ENCODE measurements around the gene MTCH1. TPM values are rescaled to one million over a fixed set of nuclear protein-coding genes. Genes with fewer than 3 reads are reported as not detected.

The MTCH1 gene, protein sequence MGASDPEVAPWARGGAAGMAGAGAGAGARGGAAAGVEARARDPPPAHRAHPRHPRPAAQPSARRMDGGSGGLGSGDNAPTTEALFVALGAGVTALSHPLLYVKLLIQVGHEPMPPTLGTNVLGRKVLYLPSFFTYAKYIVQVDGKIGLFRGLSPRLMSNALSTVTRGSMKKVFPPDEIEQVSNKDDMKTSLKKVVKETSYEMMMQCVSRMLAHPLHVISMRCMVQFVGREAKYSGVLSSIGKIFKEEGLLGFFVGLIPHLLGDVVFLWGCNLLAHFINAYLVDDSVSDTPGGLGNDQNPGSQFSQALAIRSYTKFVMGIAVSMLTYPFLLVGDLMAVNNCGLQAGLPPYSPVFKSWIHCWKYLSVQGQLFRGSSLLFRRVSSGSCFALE
- 128 and 132 TPM in 2 replicates for total RNA-seq

DNA sequence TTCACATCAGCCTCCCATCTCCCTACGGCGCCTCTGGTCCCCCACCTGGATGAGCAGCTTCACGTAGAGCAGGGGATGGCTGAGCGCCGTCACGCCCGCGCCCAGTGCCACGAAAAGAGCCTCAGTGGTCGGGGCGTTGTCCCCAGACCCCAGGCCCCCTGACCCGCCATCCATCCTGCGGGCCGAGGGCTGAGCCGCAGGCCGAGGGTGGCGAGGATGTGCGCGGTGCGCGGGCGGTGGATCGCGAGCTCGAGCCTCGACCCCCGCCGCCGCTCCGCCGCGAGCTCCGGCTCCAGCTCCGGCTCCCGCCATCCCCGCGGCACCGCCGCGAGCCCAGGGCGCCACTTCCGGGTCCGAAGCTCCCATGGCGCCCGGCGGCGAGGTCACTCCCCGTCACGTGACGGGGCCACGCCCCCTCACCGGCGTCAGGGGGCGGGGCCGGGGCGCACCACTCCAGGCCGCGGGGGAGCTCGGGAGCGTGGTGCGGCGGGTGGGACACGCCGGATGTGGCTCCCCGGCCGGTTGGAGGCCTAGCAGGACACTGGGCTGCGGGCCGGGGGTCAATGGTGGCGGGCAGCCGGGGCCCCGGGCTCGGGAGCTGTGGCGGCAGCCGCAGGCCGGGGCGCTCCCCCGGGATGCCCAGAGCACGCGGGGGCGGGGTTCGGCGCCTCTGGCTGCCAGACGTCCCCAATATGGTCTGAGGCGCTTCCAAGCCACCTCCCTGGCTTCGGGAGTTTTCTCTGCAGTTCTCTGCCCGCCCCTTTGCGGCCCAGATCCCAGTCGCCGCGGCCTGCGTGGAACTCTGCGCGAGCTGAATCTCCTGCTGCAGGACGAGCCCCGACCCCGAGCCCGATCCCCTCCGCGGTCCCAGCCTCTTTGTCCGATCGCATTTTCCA, at the start of gene MTCH1:
Gene MTCH1, minus strand, starts transcription at position 389 of the 896 bp plus-strand sequence. Its CDS starts 23 bp downstream, at position 366.
- intact Hi-C loops (cut with micrococcal nuclease): loop anchor here (1.0 to 10.0 kb wide), 9 partner anchors 32 to 1061 kb away; partner anchors contain the start of genes C6orf89, CMTR1, SRPK1 and STK38

GRCh38 chr6:37033819-37034795, 48.1 kb upstream of the MTCH1 start:
- intact Hi-C loops (cut with micrococcal nuclease): no loop called here

DNA sequence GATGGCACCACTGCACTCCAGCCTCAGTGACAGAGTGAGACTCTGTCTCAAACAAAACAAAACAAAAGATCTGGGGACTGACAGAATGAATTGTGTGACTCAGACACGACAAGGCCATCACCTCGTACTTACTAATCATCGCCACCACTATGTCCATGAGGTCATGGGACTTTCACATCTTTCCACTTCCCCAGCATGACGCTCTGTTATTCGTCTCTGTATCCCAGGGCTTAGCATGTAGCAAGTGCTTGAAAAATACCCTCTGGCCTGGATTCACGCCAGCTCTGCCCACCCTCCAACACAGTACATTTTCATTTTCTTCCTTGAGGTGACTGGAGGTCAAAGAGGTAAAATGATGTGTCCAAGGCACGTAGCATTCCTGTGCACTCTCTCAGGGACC, 47.3 kb upstream of the MTCH1 start:
- intact Hi-C loops (cut with micrococcal nuclease): no loop called here

DNA sequence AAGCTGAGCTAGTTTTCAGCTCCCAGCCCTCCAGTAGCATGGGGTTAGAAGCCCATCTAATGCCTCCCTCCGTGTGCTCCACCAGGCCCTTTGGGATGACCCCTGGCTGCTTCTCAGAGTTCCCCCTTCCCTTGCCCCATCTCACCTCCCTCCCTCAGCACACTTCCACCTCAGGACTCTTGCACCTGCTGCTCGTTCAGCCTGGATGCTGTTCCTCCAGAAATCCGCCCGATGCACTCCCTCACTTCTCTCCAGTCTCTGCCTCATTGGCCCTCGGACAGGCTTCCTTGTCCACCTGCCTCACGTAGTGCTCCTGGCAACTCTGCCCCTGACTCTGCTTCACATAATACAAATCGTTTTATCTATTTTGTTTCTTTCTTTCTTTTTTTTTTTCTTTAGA, 46.2 kb upstream of the MTCH1 start:
- intact Hi-C loops (cut with micrococcal nuclease): no loop called here

GRCh38 chr6:37030599-37030998, 44.6 kb upstream of the MTCH1 start:
- intact Hi-C loops (cut with micrococcal nuclease): no loop called here

DNA sequence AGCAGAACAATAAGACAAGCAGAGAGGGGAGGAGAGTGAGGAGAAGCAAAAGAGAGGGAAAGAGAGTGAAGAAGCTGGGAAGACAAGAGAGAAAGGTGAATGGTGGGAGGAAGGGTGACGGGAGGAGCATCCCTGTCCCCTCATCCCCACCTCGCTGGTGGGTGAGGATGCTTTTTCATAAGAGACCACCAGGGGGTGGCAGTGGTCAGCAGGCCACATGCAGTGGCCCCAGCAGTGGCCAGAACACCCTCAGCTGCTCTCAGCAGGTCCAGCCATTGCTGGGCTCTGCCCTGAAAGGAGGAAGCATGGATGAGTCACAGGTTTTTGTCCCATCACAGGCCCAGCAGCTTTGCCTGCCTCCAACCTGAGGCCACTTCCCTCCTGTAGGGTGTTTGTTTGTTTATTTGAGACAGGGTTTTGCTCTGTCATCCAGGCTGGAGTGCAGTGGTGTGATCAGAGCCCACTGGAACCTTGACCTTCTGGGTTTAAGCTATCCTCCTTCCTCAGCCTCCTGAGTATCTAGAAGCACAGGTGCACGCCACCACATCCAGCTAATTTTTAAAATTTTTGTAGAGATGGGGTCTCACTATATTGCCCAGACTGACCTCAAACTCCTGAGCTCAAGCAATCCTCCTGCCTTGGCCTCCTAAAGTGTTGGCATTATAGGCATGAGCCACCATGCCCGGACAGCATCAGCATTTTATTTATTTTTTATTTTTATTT, 43.4 kb upstream of the MTCH1 start:
- intact Hi-C loops (cut with micrococcal nuclease): loop anchor here (1.0 to 2.0 kb wide), 2 partner anchors 21 to 179 kb away; no protein-coding TSS in a partner anchor

GRCh38 chr6:37027811-37028469, 41.9 kb upstream of the MTCH1 start:
- intact Hi-C loops (cut with micrococcal nuclease): loop anchor here (2.0 kb wide), 1 partner anchor 181 kb away; no protein-coding TSS in a partner anchor

GRCh38 chr6:37027036-37027720, 41.2 kb upstream of the MTCH1 start:
- intact Hi-C loops (cut with micrococcal nuclease): no loop called here

- intact Hi-C loops (cut with micrococcal nuclease): no loop called here
Observed at GRCh38 chr6:37025621-37026466, 39.8 kb upstream of the MTCH1 start.

DNA sequence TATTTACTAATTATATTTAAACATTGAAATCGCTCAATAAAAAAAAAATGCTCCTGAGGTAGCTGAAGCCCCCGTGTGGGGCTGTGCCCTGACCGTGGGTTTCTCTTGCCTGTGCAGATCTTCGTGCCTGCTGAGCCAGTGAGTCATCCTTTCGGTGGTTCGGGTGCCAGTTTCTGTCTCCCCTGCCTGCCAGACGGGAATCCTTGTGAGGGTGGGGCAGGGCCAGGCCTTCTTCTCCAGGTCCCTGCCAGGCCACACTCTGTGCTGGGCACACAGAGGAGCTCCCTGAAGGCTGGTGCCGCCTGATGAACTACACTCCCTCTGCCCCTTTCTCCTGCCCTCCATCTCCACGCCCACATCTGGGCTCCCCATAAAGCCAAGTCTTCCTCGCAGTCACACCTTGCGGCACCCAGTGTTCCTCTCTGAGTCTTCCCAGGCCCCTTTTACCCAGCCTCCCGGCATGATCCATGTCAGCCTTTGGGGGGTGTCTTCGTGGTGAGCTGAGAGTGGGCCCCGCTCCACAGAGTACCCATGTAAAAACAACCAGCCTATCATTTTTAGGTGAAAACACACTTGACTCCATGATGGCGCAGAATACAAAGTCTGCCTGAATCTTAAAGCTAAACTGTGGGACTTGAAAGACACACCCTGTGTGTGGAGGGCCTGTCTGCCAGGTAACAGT, 38.8 kb upstream of the MTCH1 start:
- intact Hi-C loops (cut with micrococcal nuclease): no loop called here

DNA sequence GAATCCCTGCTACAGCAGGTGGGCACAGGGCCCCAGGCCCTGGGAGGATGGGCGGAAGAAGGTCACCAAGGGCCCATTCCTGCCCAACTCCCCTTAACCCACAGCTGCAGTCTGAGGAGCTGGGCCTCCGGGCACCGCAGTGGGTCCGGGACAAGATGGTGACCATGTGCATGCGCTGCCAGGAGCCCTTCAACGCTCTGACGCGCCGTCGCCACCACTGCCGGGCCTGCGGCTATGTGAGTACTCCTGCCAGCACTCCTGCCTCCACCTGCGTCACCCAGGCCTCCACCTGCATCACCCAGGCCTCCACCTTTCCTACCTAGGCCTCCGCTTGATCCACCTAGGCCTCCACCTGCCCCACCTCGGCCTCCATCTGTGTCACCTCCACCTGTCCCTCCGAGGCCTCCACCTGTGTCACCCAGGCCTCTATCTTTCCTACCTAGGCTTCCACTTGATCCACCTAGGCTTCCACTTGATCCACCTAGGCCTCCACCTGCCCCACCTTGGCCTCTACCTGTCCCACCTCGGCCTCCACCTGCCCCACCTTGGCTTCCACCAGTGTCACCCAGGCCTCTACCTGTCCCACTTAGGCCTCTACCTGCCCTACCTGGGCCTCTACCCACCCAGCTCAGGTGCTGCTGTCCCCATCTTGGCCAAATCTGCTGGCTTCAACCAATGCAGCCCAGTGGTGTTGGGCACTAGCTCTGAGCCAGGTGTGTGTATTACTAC, 36.3 kb upstream of the MTCH1 start:
- intact Hi-C loops (cut with micrococcal nuclease): no loop called here

DNA sequence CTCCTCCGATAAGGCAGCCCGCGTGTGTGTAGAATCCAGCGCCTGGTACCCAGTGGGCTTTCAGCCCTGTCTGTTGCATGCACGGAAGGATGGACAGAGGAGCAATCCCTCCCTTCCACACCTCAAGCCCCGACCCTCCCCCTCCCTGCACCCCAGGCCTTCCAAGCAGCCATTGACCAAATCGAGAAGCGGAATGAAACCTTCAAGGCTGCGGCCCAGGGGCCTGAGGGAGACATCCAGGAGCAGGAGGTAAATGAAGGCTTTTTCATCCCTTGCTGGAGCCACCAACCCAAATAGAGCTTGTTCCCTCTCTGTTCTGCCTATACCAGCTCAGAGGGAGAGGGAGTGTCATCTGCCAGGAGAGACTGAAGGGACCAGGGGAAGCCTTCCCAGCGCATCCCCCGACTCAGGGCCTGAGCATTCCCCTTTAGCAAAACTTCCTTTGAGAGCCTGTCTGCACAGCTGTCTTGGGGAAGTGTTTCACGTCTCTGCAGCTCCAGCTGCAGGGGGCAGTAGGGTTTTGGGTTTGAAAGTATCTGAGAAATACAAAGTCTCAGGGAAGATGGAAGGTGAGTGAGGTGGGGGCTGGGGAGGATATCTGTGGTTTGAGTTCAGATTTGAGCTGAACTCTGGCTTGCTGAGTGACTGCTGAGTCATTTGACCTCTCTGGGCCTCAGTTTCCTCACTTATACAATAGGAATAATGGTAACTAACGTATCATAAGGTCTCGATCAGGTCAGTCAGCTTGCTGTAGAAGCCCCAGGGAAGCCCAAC, 35.5 kb upstream of the MTCH1 start:
- intact Hi-C loops (cut with micrococcal nuclease): no loop called here

DNA sequence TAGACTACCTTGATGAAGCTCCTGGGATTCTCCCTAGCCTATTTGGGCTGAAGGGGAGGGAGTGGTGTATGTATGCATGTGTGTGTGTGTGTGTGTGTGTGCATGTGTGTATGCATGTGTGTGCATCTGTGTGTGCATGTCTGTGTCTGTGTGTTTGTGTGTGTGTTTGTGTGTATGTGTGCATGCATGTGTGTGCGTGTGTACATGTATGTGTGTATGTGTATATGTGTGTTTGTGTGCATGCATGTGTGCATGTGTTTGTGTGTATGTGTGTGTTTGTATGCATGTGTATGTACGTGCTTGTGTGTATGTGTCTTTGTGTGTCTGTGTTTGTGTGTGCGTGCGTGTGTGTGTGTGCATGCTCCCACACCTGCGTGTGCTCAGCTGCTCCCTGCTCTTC, 34.8 kb upstream of the MTCH1 start:
- intact Hi-C loops (cut with micrococcal nuclease): no loop called here

DNA sequence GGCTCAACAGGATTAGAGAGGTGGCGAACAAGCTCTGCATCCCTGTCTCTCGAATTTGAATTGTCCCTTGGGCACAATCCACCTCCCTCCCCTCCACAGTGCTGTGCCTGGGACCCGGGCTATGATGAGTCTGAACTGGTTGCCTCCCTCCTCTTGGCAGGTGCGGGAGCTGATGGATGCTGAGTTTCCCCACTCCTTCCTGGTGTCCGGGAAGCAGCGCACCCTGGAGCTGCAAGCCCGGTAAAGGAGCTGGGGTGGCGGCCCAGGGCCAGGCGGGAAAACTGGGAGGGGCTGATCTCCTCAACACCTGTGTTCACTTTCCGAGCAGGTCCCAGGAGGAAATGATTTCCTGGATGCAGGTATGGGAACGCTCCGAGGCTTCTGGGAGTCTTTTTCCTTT, 34.4 kb upstream of the MTCH1 start:
- intact Hi-C loops (cut with micrococcal nuclease): no loop called here

- intact Hi-C loops (cut with micrococcal nuclease): loop anchor here (2.0 kb wide), 2 partner anchors 84 to 414 kb away; partner anchors contain the start of gene CMTR1
Observed at GRCh38 chr6:37019065-37019450, 33.1 kb upstream of the MTCH1 start.
